Measurements from ENCODE around the gene SRC. TPM values are rescaled to one million over a fixed set of nuclear protein-coding genes. Genes with fewer than 3 reads are reported as not detected.

The SRC gene
- total RNA-seq, 1 experiment from 2014 or later = 23.3 TPM

- Histone ChIP-seq H3K27me3 (replicated peaks; ENCODE audit: insufficient read depth, low read depth, low read length, poor library complexity) (no peaks in the 10 kb centered on the region), H3K4me3 (ENCODE audit: low read depth, low read length, poor library complexity, severe bottlenecking) (peak overlapping the region; percentile 52), H3K9me3 (ENCODE audit: low read depth, low read length, poor library complexity, severe bottlenecking) (no peaks in the 10 kb centered on the region), H3K4me1 (ENCODE audit: insufficient read depth, low read length, poor library complexity, severe bottlenecking) (no peaks in the 10 kb centered on the region), H3K36me3 (ENCODE audit: insufficient read depth, low read length, poor library complexity, severe bottlenecking) (no peaks in the 10 kb centered on the region), H3K27ac (ENCODE audit: low read depth, low read length, poor library complexity, severe bottlenecking) (peak overlapping the region; percentile 2)
- TF ChIP-seq CTCF (conservative IDR thresholded peaks at IDR 0.05; ENCODE audit: low read depth, low read length) (peak; percentile 81), EZH2 (IDR thresholded peaks at IDR 0.05; ENCODE audit: borderline replicate concordance, low read depth, low read length, poor library complexity, severe bottlenecking) (no peak)
- ChIA-PET POLR2A (ENCODE audit: low non-redundant PET) (no interaction called here), CTCF (interaction anchor here (0.5 to 1.2 kb wide), 3 partner anchors 82 to 116 kb away, joined by 3 to 5 read pairs (median 3); no protein-coding TSS in a partner anchor)
- DNase-seq (ENCODE audit: low spot score) = peak; percentile 65
- intact Hi-C loops (cut with micrococcal nuclease; ENCODE audit: unreplicated experiment) = loop anchor here (1.0 to 10.0 kb wide), 3 partner anchors 102 to 140 kb away; partner anchors contain the start of genes BLCAP and NNAT
- no TSS peak for BruUV-seq (replicated peaks)
These were observed 38.8 kb downstream of the SRC start for GRCh38 chr20:37384683-37385174.

- no peak overlapping the region for H3K27ac ChIP-seq (ENCODE audit: low read depth, low read length, poor library complexity, severe bottlenecking)
- H3K4me1 ChIP-seq (ENCODE audit: insufficient read depth, low read length, poor library complexity, severe bottlenecking) = no peaks in the 10 kb centered on the region
- H3K9me3 ChIP-seq (ENCODE audit: low read depth, low read length, poor library complexity, severe bottlenecking) = no peaks in the 10 kb centered on the region
- POLR2A ChIA-PET (ENCODE audit: low non-redundant PET) = no interaction called here
- no peak for TF ChIP-seq CTCF (conservative IDR thresholded peaks at IDR 0.05; ENCODE audit: low read depth, low read length)
- no peak for TF ChIP-seq EZH2 (IDR thresholded peaks at IDR 0.05; ENCODE audit: borderline replicate concordance, low read depth, low read length, poor library complexity, severe bottlenecking)
- no TSS peak for BruUV-seq (replicated peaks)
- intact Hi-C loops (cut with micrococcal nuclease; ENCODE audit: unreplicated experiment) = loop anchor here (10.0 kb wide), 1 partner anchor 140 kb away; the partner anchor contains the start of genes BLCAP and NNAT
- no peaks in the 10 kb centered on the region for H3K27me3 ChIP-seq (replicated peaks; ENCODE audit: insufficient read depth, low read depth, low read length, poor library complexity)
- DNase-seq (ENCODE audit: low spot score) = no peak
- CTCF ChIA-PET = interaction anchor here (0.5 to 1.2 kb wide), 4 partner anchors 83 to 189 kb away, joined by 3 to 5 read pairs (median 3); no protein-coding TSS in a partner anchor
- peak overlapping the region; percentile 52 for H3K4me3 ChIP-seq (ENCODE audit: low read depth, low read length, poor library complexity, severe bottlenecking)
- no peaks in the 10 kb centered on the region for H3K36me3 ChIP-seq (ENCODE audit: insufficient read depth, low read length, poor library complexity, severe bottlenecking)
These were observed 39.2 kb downstream of the SRC start for GRCh38 chr20:37385176-37385575.

- Histone ChIP-seq H3K36me3 (ENCODE audit: insufficient read depth, low read length, poor library complexity, severe bottlenecking) (no peaks in the 10 kb centered on the region), H3K4me1 (ENCODE audit: insufficient read depth, low read length, poor library complexity, severe bottlenecking) (no peaks in the 10 kb centered on the region), H3K27ac (ENCODE audit: low read depth, low read length, poor library complexity, severe bottlenecking) (no peak overlapping the region), H3K9me3 (ENCODE audit: low read depth, low read length, poor library complexity, severe bottlenecking) (no peaks in the 10 kb centered on the region), H3K27me3 (replicated peaks; ENCODE audit: insufficient read depth, low read depth, low read length, poor library complexity) (no peaks in the 10 kb centered on the region), H3K4me3 (ENCODE audit: low read depth, low read length, poor library complexity, severe bottlenecking) (no peak overlapping the region)
- BruUV-seq (replicated peaks) = no TSS peak
- intact Hi-C loops (cut with micrococcal nuclease; ENCODE audit: unreplicated experiment) = loop anchor here (10.0 kb wide), 1 partner anchor 139 kb away; the partner anchor contains the start of genes BLCAP and NNAT
- ChIA-PET POLR2A (ENCODE audit: low non-redundant PET) (no interaction called here), CTCF (interaction anchor here (0.6 to 1.2 kb wide), 2 partner anchors 91 to 190 kb away, joined by 3 read pairs; no protein-coding TSS in a partner anchor)
- no peak for DNase-seq (ENCODE audit: low spot score)
- TF ChIP-seq EZH2 (IDR thresholded peaks at IDR 0.05; ENCODE audit: borderline replicate concordance, low read depth, low read length, poor library complexity, severe bottlenecking) = no peak
- no peak for TF ChIP-seq CTCF (conservative IDR thresholded peaks at IDR 0.05; ENCODE audit: low read depth, low read length)
These were observed 39.9 kb downstream of the SRC start for GRCh38 chr20:37385659-37386504.

All from A673 (cell line).